Liver (tissue), 9 donors: Measurements from ENCODE around the gene PTBP3. TPM values are rescaled to one million over a fixed set of nuclear protein-coding genes. Genes with fewer than 3 reads are reported as not detected.

Experiments used
- DNase-seq: peaks from one replicate; pipeline ENCODE4 v3.0.0-alpha.2; 2017; ENCODE audit warnings: low spot score
- H3K27ac ChIP-seq, 2 donors: one replicate each; pipeline ENCODE4 v1.7.0; 2013; ENCODE audit warnings: inconsistent platforms in 2 of 2, low read length in 2 of 2, control low read depth in 1 of 2, low read depth in 1 of 2, mild to moderate bottlenecking in 1 of 2
- H3K27me3 ChIP-seq, 4 donors: one replicate each; pipeline versions ENCODE4 v1.6.1 to v1.7.0; 2013; ENCODE audit warnings: low read length in 3 of 4, inconsistent platforms in 1 of 4, mild to moderate bottlenecking in 1 of 4, moderate library complexity in 1 of 4; ENCODE audit not compliant: control insufficient read depth in 4 of 4, insufficient read depth in 4 of 4
- H3K36me3 ChIP-seq, 4 donors: one replicate each; pipeline versions ENCODE4 v1.6.1 to v1.7.0; 2013; ENCODE audit warnings: low read length in 3 of 4, mild to moderate bottlenecking in 3 of 4, low read depth in 1 of 4, moderate library complexity in 1 of 4; ENCODE audit not compliant: control insufficient read depth in 4 of 4, insufficient read depth in 3 of 4
- H3K4me1 ChIP-seq, 4 donors: one replicate each; pipeline versions ENCODE4 v1.6.1 to v1.7.0; 2013; ENCODE audit warnings: low read length in 3 of 4, mild to moderate bottlenecking in 3 of 4, moderate library complexity in 1 of 4; ENCODE audit not compliant: control insufficient read depth in 4 of 4, insufficient read depth in 4 of 4
- H3K4me3 ChIP-seq, 3 donors: one replicate each; pipeline versions ENCODE4 v1.6.1 to v1.7.0; 2013; ENCODE audit warnings: low read length in 3 of 3, control low read depth in 1 of 3, low read depth in 1 of 3, mild to moderate bottlenecking in 1 of 3
- H3K9ac ChIP-seq, 2 donors: one replicate each; pipeline ENCODE4 v1.7.0; 2013; ENCODE audit warnings: low read length in 2 of 2, mild to moderate bottlenecking in 2 of 2, moderate library complexity in 2 of 2, control low read depth in 1 of 2, low read depth in 1 of 2
- H3K9me3 ChIP-seq, 4 donors: one replicate each; pipeline versions ENCODE4 v1.6.1 to v1.7.0; 2013; ENCODE audit warnings: low read length in 3 of 4; ENCODE audit not compliant: control insufficient read depth in 4 of 4
- FOXA1 ChIP-seq: IDR thresholded peaks from 2 replicates; pipeline ENCODE4 v1.6.1; 2016; ENCODE audit warnings: antibody characterized with exemption
- GABPA ChIP-seq, 2 donors: IDR thresholded peaks in 1 of 2; conservative IDR thresholded peaks in 1 of 2; 2 replicates each; pipeline ENCODE4 v1.6.1; 2016; ENCODE audit warnings: antibody characterized with exemption in 2 of 2, mild to moderate bottlenecking in 1 of 2, moderate library complexity in 1 of 2
- HNF4G ChIP-seq: IDR thresholded peaks from 2 replicates; pipeline ENCODE4 v1.6.1; 2016; ENCODE audit warnings: antibody characterized with exemption
- JUND ChIP-seq, 2 donors: IDR thresholded peaks; 2 replicates each; pipeline ENCODE4 v1.6.1; 2016; ENCODE audit warnings: antibody characterized with exemption in 2 of 2
- NR2F2 ChIP-seq: IDR thresholded peaks from 2 replicates; pipeline ENCODE4 v1.6.1; 2016; ENCODE audit warnings: antibody characterized with exemption
- TAF1 ChIP-seq: conservative IDR thresholded peaks from 2 replicates; pipeline ENCODE4 v1.6.1; 2016; ENCODE audit warnings: antibody characterized with exemption, mild to moderate bottlenecking
- YY1 ChIP-seq: IDR thresholded peaks from 2 replicates; pipeline ENCODE4 v1.6.1; 2016; ENCODE audit warnings: antibody characterized with exemption, mild to moderate bottlenecking
- WGBS: extraction: QIAGEN DNeasy Blood & Tissue Kit; methylation state at CpG from one replicate; pipeline ENCODE4 v1.1.7; 2013; 5-methylcytosine and 5-hydroxymethylcytosine counted together
- polyA plus RNA-seq, 2 donors: library from polyadenylated mRNA; stranded (reverse) in 1 of 2; unstranded in 1 of 2; fragments of 200-250 nt in 1 of 2; fragments of >200 nt in 1 of 2; fragmentation: Nextera tagmentation in 1 of 2; extraction: Ambion mirVana in 1 of 2; gene quantifications; one replicate each; pipeline versions ENCODE4 v1.2.1 to v1.2.3, GENCODE V29; 2013 to 2015
- total RNA-seq, 2 donors: library from RNA; depleted of rRNA; stranded (reverse); fragments of >200 nt; gene quantifications; one replicate each; pipeline ENCODE4 v1.2.3, GENCODE V29; 2014
- TF ChIP-seq, protein P1 (sequence below): fragments of 150-350 bp; IDR thresholded peaks from 2 replicates; pipeline ENCODE4 v1.5.1; 2017; ENCODE audit warnings: improper control_type of control experiment, low read depth, low read length; ENCODE audit not compliant: missing input control
- TF ChIP-seq, protein P2 (sequence below): IDR thresholded peaks from 2 replicates; pipeline ENCODE4 v1.6.1; 2016; ENCODE audit warnings: antibody characterized with exemption, mild to moderate bottlenecking
- TF ChIP-seq, protein P3 (sequence below): IDR thresholded peaks from 2 replicates; pipeline ENCODE4 v1.6.1; 2016; ENCODE audit warnings: antibody characterized with exemption
- TF ChIP-seq, protein P4 (sequence below): IDR thresholded peaks from 2 replicates; pipeline ENCODE4 v1.6.1; 2016; ENCODE audit warnings: antibody characterized with exemption
- donor health status: healthy.
- donor health status: healthy.
- donor health status: healthy.
- donor health status: healthy.
- donor health status: healthy.

PTBP3 gene
- total and polyA plus RNA-seq, 4 donors = 4.3 to 34.1 (median 9.2) TPM

DNA sequence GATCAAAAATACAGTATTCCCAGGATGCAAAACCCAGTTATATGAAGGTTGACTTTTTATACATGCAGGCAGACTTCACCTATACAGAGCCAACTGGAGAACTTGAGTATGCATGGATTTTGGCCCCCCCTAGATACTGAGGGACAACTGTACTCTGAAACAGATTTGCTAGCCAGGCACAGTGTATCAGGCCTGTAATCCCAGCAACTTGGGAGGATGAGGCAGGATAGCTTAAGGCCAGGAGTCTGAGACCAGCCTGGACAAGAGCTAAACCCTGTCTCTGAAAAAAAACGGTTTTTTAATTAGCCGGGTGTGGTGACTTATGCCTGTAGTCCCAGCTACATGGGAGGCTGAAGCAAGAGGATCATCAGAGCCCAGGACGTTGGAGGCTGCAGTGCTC is 21.9 kb downstream of the PTBP3 start:
- no peak overlapping the region for H3K9ac ChIP-seq
- DNase-seq = no peak
- H3K4me3 ChIP-seq = no peak overlapping the region
- peaks cover 0 to 15% (median 10%) of the 10 kb centered on the region in 4 donors for H3K4me1 ChIP-seq
- no peaks in the 10 kb centered on the region for H3K27me3 ChIP-seq
- TF ChIP-seq NR2F2 (no peak), JUND (IDR thresholded peaks at IDR 0.05) (no peak), YY1 (no peak), TAF1 (no peak), HNF4G (no peak)
- TF ChIP-seq, protein P1, sequence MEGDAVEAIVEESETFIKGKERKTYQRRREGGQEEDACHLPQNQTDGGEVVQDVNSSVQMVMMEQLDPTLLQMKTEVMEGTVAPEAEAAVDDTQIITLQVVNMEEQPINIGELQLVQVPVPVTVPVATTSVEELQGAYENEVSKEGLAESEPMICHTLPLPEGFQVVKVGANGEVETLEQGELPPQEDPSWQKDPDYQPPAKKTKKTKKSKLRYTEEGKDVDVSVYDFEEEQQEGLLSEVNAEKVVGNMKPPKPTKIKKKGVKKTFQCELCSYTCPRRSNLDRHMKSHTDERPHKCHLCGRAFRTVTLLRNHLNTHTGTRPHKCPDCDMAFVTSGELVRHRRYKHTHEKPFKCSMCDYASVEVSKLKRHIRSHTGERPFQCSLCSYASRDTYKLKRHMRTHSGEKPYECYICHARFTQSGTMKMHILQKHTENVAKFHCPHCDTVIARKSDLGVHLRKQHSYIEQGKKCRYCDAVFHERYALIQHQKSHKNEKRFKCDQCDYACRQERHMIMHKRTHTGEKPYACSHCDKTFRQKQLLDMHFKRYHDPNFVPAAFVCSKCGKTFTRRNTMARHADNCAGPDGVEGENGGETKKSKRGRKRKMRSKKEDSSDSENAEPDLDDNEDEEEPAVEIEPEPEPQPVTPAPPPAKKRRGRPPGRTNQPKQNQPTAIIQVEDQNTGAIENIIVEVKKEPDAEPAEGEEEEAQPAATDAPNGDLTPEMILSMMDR = no peak
- TF ChIP-seq, protein P2, sequence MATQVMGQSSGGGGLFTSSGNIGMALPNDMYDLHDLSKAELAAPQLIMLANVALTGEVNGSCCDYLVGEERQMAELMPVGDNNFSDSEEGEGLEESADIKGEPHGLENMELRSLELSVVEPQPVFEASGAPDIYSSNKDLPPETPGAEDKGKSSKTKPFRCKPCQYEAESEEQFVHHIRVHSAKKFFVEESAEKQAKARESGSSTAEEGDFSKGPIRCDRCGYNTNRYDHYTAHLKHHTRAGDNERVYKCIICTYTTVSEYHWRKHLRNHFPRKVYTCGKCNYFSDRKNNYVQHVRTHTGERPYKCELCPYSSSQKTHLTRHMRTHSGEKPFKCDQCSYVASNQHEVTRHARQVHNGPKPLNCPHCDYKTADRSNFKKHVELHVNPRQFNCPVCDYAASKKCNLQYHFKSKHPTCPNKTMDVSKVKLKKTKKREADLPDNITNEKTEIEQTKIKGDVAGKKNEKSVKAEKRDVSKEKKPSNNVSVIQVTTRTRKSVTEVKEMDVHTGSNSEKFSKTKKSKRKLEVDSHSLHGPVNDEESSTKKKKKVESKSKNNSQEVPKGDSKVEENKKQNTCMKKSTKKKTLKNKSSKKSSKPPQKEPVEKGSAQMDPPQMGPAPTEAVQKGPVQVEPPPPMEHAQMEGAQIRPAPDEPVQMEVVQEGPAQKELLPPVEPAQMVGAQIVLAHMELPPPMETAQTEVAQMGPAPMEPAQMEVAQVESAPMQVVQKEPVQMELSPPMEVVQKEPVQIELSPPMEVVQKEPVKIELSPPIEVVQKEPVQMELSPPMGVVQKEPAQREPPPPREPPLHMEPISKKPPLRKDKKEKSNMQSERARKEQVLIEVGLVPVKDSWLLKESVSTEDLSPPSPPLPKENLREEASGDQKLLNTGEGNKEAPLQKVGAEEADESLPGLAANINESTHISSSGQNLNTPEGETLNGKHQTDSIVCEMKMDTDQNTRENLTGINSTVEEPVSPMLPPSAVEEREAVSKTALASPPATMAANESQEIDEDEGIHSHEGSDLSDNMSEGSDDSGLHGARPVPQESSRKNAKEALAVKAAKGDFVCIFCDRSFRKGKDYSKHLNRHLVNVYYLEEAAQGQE = no peak
- TF ChIP-seq, protein P3, sequence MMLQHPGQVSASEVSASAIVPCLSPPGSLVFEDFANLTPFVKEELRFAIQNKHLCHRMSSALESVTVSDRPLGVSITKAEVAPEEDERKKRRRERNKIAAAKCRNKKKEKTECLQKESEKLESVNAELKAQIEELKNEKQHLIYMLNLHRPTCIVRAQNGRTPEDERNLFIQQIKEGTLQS = no peak
- no peak overlapping the region for H3K27ac ChIP-seq
- WGBS = 91% methylated on average over 3 of the region's 3 CpGs
- H3K36me3 ChIP-seq = no peaks in the 10 kb centered on the region
- no peaks in the 10 kb centered on the region for H3K9me3 ChIP-seq

DNA sequence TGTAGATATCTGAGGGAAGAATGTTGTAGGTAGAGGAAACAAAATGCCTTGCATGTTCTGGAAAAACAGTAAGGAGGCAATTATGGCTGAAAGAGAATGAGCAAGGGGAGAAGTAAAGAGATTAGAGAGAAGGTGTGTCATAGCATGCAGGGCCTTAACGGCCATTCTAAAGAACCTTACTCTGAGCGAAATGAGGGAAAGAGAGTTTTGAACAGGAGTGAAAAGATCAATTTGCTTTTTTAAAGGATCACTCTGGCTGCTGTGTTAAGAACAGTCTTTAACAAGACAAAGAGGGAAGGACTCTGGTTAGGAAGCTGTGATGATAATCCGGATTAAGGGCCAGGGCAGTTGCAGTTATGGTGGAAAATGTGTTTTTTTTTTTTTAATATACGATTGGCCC is 22.6 kb downstream of the PTBP3 start:
- no peak for DNase-seq
- 94% methylated on average over 4 of the region's 4 CpGs for WGBS
- H3K9me3 ChIP-seq = no peaks in the 10 kb centered on the region
- H3K4me3 ChIP-seq = no peak overlapping the region
- H3K27me3 ChIP-seq = no peaks in the 10 kb centered on the region
- no peak overlapping the region for H3K9ac ChIP-seq
- no peaks in the 10 kb centered on the region for H3K36me3 ChIP-seq
- H3K4me1 ChIP-seq = peaks cover 0 to 10% (median 7%) of the 10 kb centered on the region in 4 donors
- H3K27ac ChIP-seq = no peak overlapping the region
- TF ChIP-seq JUND (IDR thresholded peaks at IDR 0.05) = no peak
- no peak for TF ChIP-seq FOXA1
- TF ChIP-seq, protein P1 = no peak
- TF ChIP-seq, protein P4, sequence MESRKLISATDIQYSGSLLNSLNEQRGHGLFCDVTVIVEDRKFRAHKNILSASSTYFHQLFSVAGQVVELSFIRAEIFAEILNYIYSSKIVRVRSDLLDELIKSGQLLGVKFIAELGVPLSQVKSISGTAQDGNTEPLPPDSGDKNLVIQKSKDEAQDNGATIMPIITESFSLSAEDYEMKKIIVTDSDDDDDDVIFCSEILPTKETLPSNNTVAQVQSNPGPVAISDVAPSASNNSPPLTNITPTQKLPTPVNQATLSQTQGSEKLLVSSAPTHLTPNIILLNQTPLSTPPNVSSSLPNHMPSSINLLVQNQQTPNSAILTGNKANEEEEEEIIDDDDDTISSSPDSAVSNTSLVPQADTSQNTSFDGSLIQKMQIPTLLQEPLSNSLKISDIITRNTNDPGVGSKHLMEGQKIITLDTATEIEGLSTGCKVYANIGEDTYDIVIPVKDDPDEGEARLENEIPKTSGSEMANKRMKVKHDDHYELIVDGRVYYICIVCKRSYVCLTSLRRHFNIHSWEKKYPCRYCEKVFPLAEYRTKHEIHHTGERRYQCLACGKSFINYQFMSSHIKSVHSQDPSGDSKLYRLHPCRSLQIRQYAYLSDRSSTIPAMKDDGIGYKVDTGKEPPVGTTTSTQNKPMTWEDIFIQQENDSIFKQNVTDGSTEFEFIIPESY = no peak
- no peak for TF ChIP-seq GABPA (IDR thresholded peaks at IDR 0.05 in 1 of 2, conservative IDR thresholded peaks at IDR 0.05 in 1 of 2)
